Keratinocyte (primary cell): ENCODE results near the gene ALS2CL. TPM values are rescaled to one million over a fixed set of nuclear protein-coding genes. Genes with fewer than 3 reads are reported as not detected.

ENCODE experiments used
- DNase-seq: peaks from one replicate; pipeline ENCODE4 v3.0.0-alpha.2; 2011; ENCODE audit warnings: low read depth, missing footprints, low spot score
- FAIRE-seq: peaks from 2 replicates; lab custom pipeline; 2011; peaks lifted over from hg19 to GRCh38; lab: Jason Lieb, UNC
- H2AFZ ChIP-seq: 2 replicates; pipeline ENCODE4 v1.6.0; 2012; ENCODE audit warnings: low read length, control low read depth, inconsistent platforms; ENCODE audit not compliant: control insufficient read depth
- H3K27ac ChIP-seq: 2 replicates; pipeline ENCODE4 v1.5.1; 2011; ENCODE audit warnings: low read length; ENCODE audit not compliant: control insufficient read depth, insufficient read depth
- H3K27me3 ChIP-seq: 3 replicates; pipeline ENCODE4 v1.6.0; 2011; ENCODE audit warnings: low read length; ENCODE audit not compliant: control insufficient read depth, insufficient read depth; ENCODE audit errors: extremely low read depth
- H3K36me3 ChIP-seq, 2 experiments: 2 replicates in 1 of 2; 3 replicates in 1 of 2; pipeline ENCODE4 v1.5.1; 2011; ENCODE audit warnings: low read length in 2 of 2, mild to moderate bottlenecking in 1 of 2; ENCODE audit not compliant: control insufficient read depth in 2 of 2, insufficient read depth in 2 of 2; ENCODE audit errors: extremely low read depth in 1 of 2
- H3K4me1 ChIP-seq: 3 replicates; pipeline ENCODE4 v1.5.1; 2011; ENCODE audit warnings: low read length; ENCODE audit not compliant: control insufficient read depth, insufficient read depth; ENCODE audit errors: extremely low read depth
- H3K4me2 ChIP-seq: 3 replicates; pipeline ENCODE4 v1.6.0; 2011; ENCODE audit warnings: low read depth, low read length; ENCODE audit not compliant: control insufficient read depth, insufficient read depth; ENCODE audit errors: extremely low read depth
- H3K4me3 ChIP-seq, 3 experiments: fragments of 200-600 bp in 1 of 3; sonication (generic) in 1 of 3; 2 replicates in 2 of 3; 3 replicates in 1 of 3; pipeline ENCODE4 v1.5.1; 2011 to 2016; ENCODE audit warnings: low read length in 3 of 3, mild to moderate bottlenecking in 3 of 3, control low read depth in 2 of 3, inconsistent platforms in 1 of 3, low read depth in 1 of 3, mixed read lengths in 1 of 3, mixed run types in 1 of 3, moderate library complexity in 1 of 3; ENCODE audit not compliant: control insufficient read depth in 2 of 3, insufficient read depth in 2 of 3; ENCODE audit errors: extremely low read depth in 1 of 3
- H3K79me2 ChIP-seq: 2 replicates; pipeline ENCODE4 v1.6.0; 2012; ENCODE audit warnings: low read length; ENCODE audit not compliant: control insufficient read depth, insufficient read depth
- H3K9ac ChIP-seq: 3 replicates; pipeline ENCODE4 v1.6.0; 2011; ENCODE audit warnings: low read length; ENCODE audit not compliant: control insufficient read depth, insufficient read depth; ENCODE audit errors: extremely low read depth
- H3K9me1 ChIP-seq: 3 replicates; pipeline ENCODE4 v1.6.0; 2011; ENCODE audit warnings: low read length; ENCODE audit not compliant: control insufficient read depth, insufficient read depth; ENCODE audit errors: extremely low read depth
- H3K9me3 ChIP-seq: 2 replicates; pipeline ENCODE4 v1.5.1; 2012; ENCODE audit warnings: low read depth, low read length; ENCODE audit not compliant: control insufficient read depth
- H4K20me1 ChIP-seq: 3 replicates; pipeline ENCODE4 v1.6.0; 2011; ENCODE audit warnings: low read length; ENCODE audit not compliant: control insufficient read depth, insufficient read depth; ENCODE audit errors: extremely low read depth
- EZH2 ChIP-seq: IDR thresholded peaks from one replicate; pipeline ENCODE4 v1.6.1; 2012; ENCODE audit warnings: inconsistent platforms, mild to moderate bottlenecking, low read length, moderate library complexity
- dilution Hi-C: fragments of 300-500 bp; cut with MboI; formaldehyde crosslinking; loops from one replicate; pipeline ENCODE4 v1.7.0; 2020; ENCODE audit warnings: low sequenced_read_pairs; ENCODE audit not compliant: extremely low pct_ligation_motif_present
- polyA plus RNA-seq, 5 experiments: library from polyadenylated mRNA; depleted of rRNA in 3 of 5; stranded (reverse) in 3 of 5; stranded (forward) in 1 of 5; unstranded in 1 of 5; fragments of >200 nt; gene quantifications; 1 replicate in 1 of 5; 2 replicates in 3 of 5; 3 replicates in 1 of 5; pipeline versions ENCODE4 v1.2.1 to v1.2.3, GENCODE V29; 2011 to 2012; ENCODE audit warnings: missing spikeins in 2 of 5, low read depth in 1 of 5, low replicate concordance in 1 of 5
- TF ChIP-seq, protein P1 (sequence below), 3 experiments: IDR thresholded peaks in 1 of 3; conservative IDR thresholded peaks in 1 of 3; optimal IDR thresholded peaks in 1 of 3; 2 replicates in 2 of 3; 3 replicates in 1 of 3; pipeline versions ENCODE3 to v1.5.1; 2011; ENCODE audit warnings: low read length in 3 of 3, mild to moderate bottlenecking in 3 of 3, moderate library complexity in 2 of 3, control low read depth in 1 of 3, inconsistent platforms in 1 of 3; ENCODE audit not compliant: insufficient read depth in 2 of 3; ENCODE audit errors: extremely low read depth in 1 of 3

Gene ALS2CL
- polyA plus RNA-seq, 1 donor (not counting 4 experiments of a cell fraction or from before 2014, with no cell fraction given), result 40.9 TPM

- H4K20me1 ChIP-seq, result no peaks in the 10 kb centered on the region
- H3K36me3 ChIP-seq, result no peaks in the 10 kb centered on the region
- no peak for FAIRE-seq
- H3K9me1 ChIP-seq, result no peaks in the 10 kb centered on the region
- no peaks in the 10 kb centered on the region for H3K79me2 ChIP-seq
- H3K9me3 ChIP-seq, result no peaks in the 10 kb centered on the region
- peaks cover 6% of the 10 kb centered on the region for H3K27me3 ChIP-seq
- no peak overlapping the region for H3K4me3 ChIP-seq
- DNase-seq, result no peak
- H3K9ac ChIP-seq, result no peak overlapping the region
- no peak overlapping the region for H3K27ac ChIP-seq
- dilution Hi-C loops, result loop anchor here (25.0 kb wide), 1 partner anchor 152 kb away; the partner anchor contains the start of gene RTP3
- no peak overlapping the region for H2AFZ ChIP-seq
- no peak overlapping the region for H3K4me2 ChIP-seq
- H3K4me1 ChIP-seq, result no peaks in the 10 kb centered on the region
- TF ChIP-seq, protein P1, sequence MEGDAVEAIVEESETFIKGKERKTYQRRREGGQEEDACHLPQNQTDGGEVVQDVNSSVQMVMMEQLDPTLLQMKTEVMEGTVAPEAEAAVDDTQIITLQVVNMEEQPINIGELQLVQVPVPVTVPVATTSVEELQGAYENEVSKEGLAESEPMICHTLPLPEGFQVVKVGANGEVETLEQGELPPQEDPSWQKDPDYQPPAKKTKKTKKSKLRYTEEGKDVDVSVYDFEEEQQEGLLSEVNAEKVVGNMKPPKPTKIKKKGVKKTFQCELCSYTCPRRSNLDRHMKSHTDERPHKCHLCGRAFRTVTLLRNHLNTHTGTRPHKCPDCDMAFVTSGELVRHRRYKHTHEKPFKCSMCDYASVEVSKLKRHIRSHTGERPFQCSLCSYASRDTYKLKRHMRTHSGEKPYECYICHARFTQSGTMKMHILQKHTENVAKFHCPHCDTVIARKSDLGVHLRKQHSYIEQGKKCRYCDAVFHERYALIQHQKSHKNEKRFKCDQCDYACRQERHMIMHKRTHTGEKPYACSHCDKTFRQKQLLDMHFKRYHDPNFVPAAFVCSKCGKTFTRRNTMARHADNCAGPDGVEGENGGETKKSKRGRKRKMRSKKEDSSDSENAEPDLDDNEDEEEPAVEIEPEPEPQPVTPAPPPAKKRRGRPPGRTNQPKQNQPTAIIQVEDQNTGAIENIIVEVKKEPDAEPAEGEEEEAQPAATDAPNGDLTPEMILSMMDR (optimal IDR thresholded peaks at IDR 0.05 in 1 of 3, IDR thresholded peaks at IDR 0.05 in 1 of 3, conservative IDR thresholded peaks at IDR 0.05 in 1 of 3; ENCODE audit: extremely low read depth in 1 of 3, insufficient read depth in 2 of 3, low read length in 3 of 3), result no peak
- TF ChIP-seq EZH2, result no peak
Measured at GRCh38 chr3:46639221-46639620, 54.3 kb downstream of the ALS2CL start.

DNA sequence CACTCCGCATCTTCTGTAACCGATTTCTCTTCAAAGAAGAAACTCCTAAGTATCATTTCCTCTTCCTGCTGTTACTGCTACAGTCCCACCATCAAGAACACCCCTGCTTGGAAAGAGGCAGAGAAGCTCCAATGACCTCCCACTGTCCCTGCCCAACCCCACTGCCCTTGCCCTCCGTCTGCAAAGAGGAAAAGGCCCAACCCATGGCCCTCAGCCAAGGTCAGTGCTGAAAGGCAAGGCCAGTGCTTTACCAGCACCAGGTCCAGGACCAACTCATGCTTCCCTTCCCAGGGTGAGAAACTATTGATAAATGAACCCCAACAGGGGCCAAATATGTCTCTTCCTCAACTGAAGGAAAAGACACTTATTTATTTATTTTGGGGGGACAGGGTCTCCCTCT is 58.6 kb downstream of the ALS2CL start:
- TF ChIP-seq, protein P1 (optimal IDR thresholded peaks at IDR 0.05 in 1 of 3, IDR thresholded peaks at IDR 0.05 in 1 of 3, conservative IDR thresholded peaks at IDR 0.05 in 1 of 3; ENCODE audit: extremely low read depth in 1 of 3, insufficient read depth in 2 of 3, low read length in 3 of 3), result no peak
- TF ChIP-seq EZH2, result no peak
- no peaks in the 10 kb centered on the region for H3K9me1 ChIP-seq
- no peaks in the 10 kb centered on the region for H3K79me2 ChIP-seq
- no peaks in the 10 kb centered on the region for H3K9me3 ChIP-seq
- no peak for DNase-seq
- no peaks in the 10 kb centered on the region for H3K27me3 ChIP-seq
- FAIRE-seq, result no peak
- H4K20me1 ChIP-seq, result no peaks in the 10 kb centered on the region
- peaks cover 7% of the 10 kb centered on the region for H3K4me1 ChIP-seq
- no peaks in the 10 kb centered on the region for H3K36me3 ChIP-seq
- dilution Hi-C loops, result loop anchor here (25.0 kb wide), 1 partner anchor 148 kb away; the partner anchor contains the start of gene RTP3
- H3K9ac ChIP-seq, result no peak overlapping the region
- H2AFZ ChIP-seq, result no peak overlapping the region
- no peak overlapping the region for H3K27ac ChIP-seq
- H3K4me2 ChIP-seq, result no peak overlapping the region
- H3K4me3 ChIP-seq, result no peak overlapping the region
